ENCODE data around the gene ATP2A3. TPM values are rescaled to one million over a fixed set of nuclear protein-coding genes. Genes with fewer than 3 reads are reported as not detected.

Gene ATP2A3
- total RNA-seq, 4 donors from 2014 or later, result 142 to 300 (median 208) TPM

GRCh38 chr17:3917391-3917931 is 46.8 kb downstream of the ATP2A3 start:
- H3K27ac ChIP-seq, result peak overlapping the region; percentile 53 to 82 (median 80)
- TF ChIP-seq POLR2A (IDR thresholded peaks at IDR 0.05), result no peak
- TF ChIP-seq POLR2AphosphoS5 (IDR thresholded peaks at IDR 0.05), result no peak
- no peak for TF ChIP-seq CTCF (IDR thresholded peaks at IDR 0.05)
- no peak for TF ChIP-seq EP300 (IDR thresholded peaks at IDR 0.05; ENCODE audit: low read depth)
- 17% methylated on average over 11 of the region's 11 CpGs; no CpG with 5 or more reads in 1 of the 2 donors for WGBS, 2 donors (ENCODE audit: low coverage in 1 of 2)
- no peaks in the 10 kb centered on the region for H3K9me3 ChIP-seq
- no peak overlapping the region for H3K4me3 ChIP-seq
- intact Hi-C loops (cut with DNase I; ENCODE audit: low total_unique reads), result loop anchor here (10.0 kb wide), 1 partner anchor 87 kb away; no protein-coding TSS in a partner anchor
- DNase-seq, result peak; percentile 78
- H3K36me3 ChIP-seq, result no peaks in the 10 kb centered on the region
- H3K27me3 ChIP-seq, result no peaks in the 10 kb centered on the region
- H3K4me1 ChIP-seq, result peaks cover 26 to 46% (median 34%) of the 10 kb centered on the region in 4 donors
- in situ Hi-C loops (cut with MboI; ENCODE audit: low pct_ligation_motif_present in 1 of 4, low pct_unique_long_range_greater_than_20kb in 1 of 4, low sequenced_read_pairs in 3 of 4), result loop anchor here in 1 of 4 donors (10.0 kb wide), 1 partner anchor 77 kb away; no protein-coding TSS in a partner anchor

GRCh38 chr17:3916825-3917224 is 47.4 kb downstream of the ATP2A3 start:
- peak overlapping the region; percentile 53 to 82 (median 80) for H3K27ac ChIP-seq
- TF ChIP-seq CTCF (IDR thresholded peaks at IDR 0.05), result no peak
- TF ChIP-seq POLR2AphosphoS5 (IDR thresholded peaks at IDR 0.05), result no peak
- no peak for TF ChIP-seq POLR2A (IDR thresholded peaks at IDR 0.05)
- TF ChIP-seq EP300 (IDR thresholded peaks at IDR 0.05; ENCODE audit: low read depth), result no peak
- no peaks in the 10 kb centered on the region for H3K27me3 ChIP-seq
- no peak for DNase-seq
- H3K36me3 ChIP-seq, result no peaks in the 10 kb centered on the region
- peaks cover 26 to 48% (median 34%) of the 10 kb centered on the region in 4 donors for H3K4me1 ChIP-seq
- H3K4me3 ChIP-seq, result peak overlapping the region in 1 of 4 donors; percentile 33
- WGBS, 2 donors (ENCODE audit: low coverage in 1 of 2), result 63% methylated on average over 9 of the region's 10 CpGs; no CpG with 5 or more reads in 1 of the 2 donors
- intact Hi-C loops (cut with DNase I; ENCODE audit: low total_unique reads) (loop anchor here (10.0 kb wide), 1 partner anchor 88 kb away; no protein-coding TSS in a partner anchor), in situ Hi-C loops (cut with MboI; ENCODE audit: low pct_ligation_motif_present in 1 of 4, low pct_unique_long_range_greater_than_20kb in 1 of 4, low sequenced_read_pairs in 3 of 4) (loop anchor here in 1 of 4 donors (10.0 kb wide), 1 partner anchor 78 kb away; no protein-coding TSS in a partner anchor)
- H3K9me3 ChIP-seq, result no peaks in the 10 kb centered on the region

- DNase-seq, result peak; percentile 79
- in situ Hi-C loops (cut with MboI; ENCODE audit: low pct_ligation_motif_present in 1 of 4, low pct_unique_long_range_greater_than_20kb in 1 of 4, low sequenced_read_pairs in 3 of 4), result loop anchor here in 1 of 4 donors (10.0 kb wide), 1 partner anchor 79 kb away; no protein-coding TSS in a partner anchor
- no peaks in the 10 kb centered on the region for H3K36me3 ChIP-seq
- H3K27ac ChIP-seq, result peak within 1 kb of the TSS; percentile 53 to 82 (median 80)
- peaks cover 29 to 52% (median 36%) of the 10 kb centered on the region in 4 donors for H3K4me1 ChIP-seq
- WGBS, 2 donors (ENCODE audit: low coverage in 1 of 2), result 55 to 78% methylated on average over 8 to 24 of the region's 28 CpGs
- no peaks in the 10 kb centered on the region for H3K27me3 ChIP-seq
- TF ChIP-seq CTCF (IDR thresholded peaks at IDR 0.05) (no peak), POLR2AphosphoS5 (IDR thresholded peaks at IDR 0.05) (peak in 2 of 3 donors; percentile 34 to 46)
- H3K4me3 ChIP-seq, result peak within 1 kb of the TSS in 2 of 4 donors; percentile 20 to 33
- intact Hi-C loops (cut with DNase I; ENCODE audit: low total_unique reads), result loop anchor here (10.0 kb wide), 1 partner anchor 89 kb away; no protein-coding TSS in a partner anchor
- no peaks in the 10 kb centered on the region for H3K9me3 ChIP-seq
Observed at GRCh38 chr17:3915995-3916696, 48.1 kb downstream of the ATP2A3 start, which contains the start of gene P2RX1. P2RX1 (minus strand) TSS chr17:3916465; CDS start chr17:3916225, 240 bp downstream.

GRCh38 chr17:3915581-3915994 is 48.6 kb downstream of the ATP2A3 start:
- intact Hi-C loops (cut with DNase I; ENCODE audit: low total_unique reads) (loop anchor here (10.0 kb wide), 1 partner anchor 89 kb away; no protein-coding TSS in a partner anchor), in situ Hi-C loops (cut with MboI; ENCODE audit: low pct_ligation_motif_present in 1 of 4, low pct_unique_long_range_greater_than_20kb in 1 of 4, low sequenced_read_pairs in 3 of 4) (loop anchor here in 1 of 4 donors (10.0 kb wide), 1 partner anchor 79 kb away; no protein-coding TSS in a partner anchor)
- peaks cover 29 to 52% (median 36%) of the 10 kb centered on the region in 4 donors for H3K4me1 ChIP-seq
- H3K4me3 ChIP-seq, result peak overlapping the region in 2 of 4 donors; percentile 20 to 33
- WGBS, 2 donors (ENCODE audit: low coverage in 1 of 2), result 74% methylated on average over 13 of the region's 13 CpGs; no CpG with 5 or more reads in 1 of the 2 donors
- H3K36me3 ChIP-seq, result no peaks in the 10 kb centered on the region
- no peaks in the 10 kb centered on the region for H3K27me3 ChIP-seq
- H3K27ac ChIP-seq, result peak overlapping the region; percentile 53 to 82 (median 80)
- no peaks in the 10 kb centered on the region for H3K9me3 ChIP-seq
- DNase-seq, result no peak
- no peak for TF ChIP-seq POLR2A (IDR thresholded peaks at IDR 0.05)

Data from transverse colon (tissue), 4 donors.